Liver (tissue), 9 donors: ENCODE results near the gene VGF. TPM values are rescaled to one million over a fixed set of nuclear protein-coding genes. Genes with fewer than 3 reads are reported as not detected.

Experiments used
- DNase-seq: peaks from one replicate; pipeline ENCODE4 v3.0.0-alpha.2; 2017; ENCODE audit warnings: low spot score
- H3K27ac ChIP-seq, 2 donors: one replicate each; pipeline ENCODE4 v1.7.0; 2013; ENCODE audit warnings: inconsistent platforms in 2 of 2, low read length in 2 of 2, control low read depth in 1 of 2, low read depth in 1 of 2, mild to moderate bottlenecking in 1 of 2
- H3K27me3 ChIP-seq, 4 donors: one replicate each; pipeline versions ENCODE4 v1.6.1 to v1.7.0; 2013; ENCODE audit warnings: low read length in 3 of 4, inconsistent platforms in 1 of 4, mild to moderate bottlenecking in 1 of 4, moderate library complexity in 1 of 4; ENCODE audit not compliant: control insufficient read depth in 4 of 4, insufficient read depth in 4 of 4
- H3K36me3 ChIP-seq, 4 donors: one replicate each; pipeline versions ENCODE4 v1.6.1 to v1.7.0; 2013; ENCODE audit warnings: low read length in 3 of 4, mild to moderate bottlenecking in 3 of 4, low read depth in 1 of 4, moderate library complexity in 1 of 4; ENCODE audit not compliant: control insufficient read depth in 4 of 4, insufficient read depth in 3 of 4
- H3K4me1 ChIP-seq, 4 donors: one replicate each; pipeline versions ENCODE4 v1.6.1 to v1.7.0; 2013; ENCODE audit warnings: low read length in 3 of 4, mild to moderate bottlenecking in 3 of 4, moderate library complexity in 1 of 4; ENCODE audit not compliant: control insufficient read depth in 4 of 4, insufficient read depth in 4 of 4
- H3K4me3 ChIP-seq, 3 donors: one replicate each; pipeline versions ENCODE4 v1.6.1 to v1.7.0; 2013; ENCODE audit warnings: low read length in 3 of 3, control low read depth in 1 of 3, low read depth in 1 of 3, mild to moderate bottlenecking in 1 of 3
- H3K9ac ChIP-seq, 2 donors: one replicate each; pipeline ENCODE4 v1.7.0; 2013; ENCODE audit warnings: low read length in 2 of 2, mild to moderate bottlenecking in 2 of 2, moderate library complexity in 2 of 2, control low read depth in 1 of 2, low read depth in 1 of 2
- H3K9me3 ChIP-seq, 4 donors: one replicate each; pipeline versions ENCODE4 v1.6.1 to v1.7.0; 2013; ENCODE audit warnings: low read length in 3 of 4; ENCODE audit not compliant: control insufficient read depth in 4 of 4
- CTCF ChIP-seq: fragments of 150-350 bp; IDR thresholded peaks from 2 replicates; pipeline ENCODE4 v1.5.1; 2017; ENCODE audit warnings: improper control_type of control experiment, low read depth, low read length; ENCODE audit not compliant: missing input control
- EGR1 ChIP-seq, 2 donors: IDR thresholded peaks; 2 replicates each; pipeline ENCODE4 v1.6.1; 2016 to 2018; ENCODE audit warnings: antibody characterized with exemption in 2 of 2, low read depth in 2 of 2
- GABPA ChIP-seq, 2 donors: IDR thresholded peaks in 1 of 2; conservative IDR thresholded peaks in 1 of 2; 2 replicates each; pipeline ENCODE4 v1.6.1; 2016; ENCODE audit warnings: antibody characterized with exemption in 2 of 2, mild to moderate bottlenecking in 1 of 2, moderate library complexity in 1 of 2
- HNF4A ChIP-seq, 2 donors: conservative IDR thresholded peaks; 2 replicates each; pipeline ENCODE4 v1.6.1; 2016; ENCODE audit warnings: antibody characterized with exemption in 2 of 2, mild to moderate bottlenecking in 2 of 2
- HNF4G ChIP-seq: IDR thresholded peaks from 2 replicates; pipeline ENCODE4 v1.6.1; 2016; ENCODE audit warnings: antibody characterized with exemption
- JUND ChIP-seq, 2 donors: IDR thresholded peaks; 2 replicates each; pipeline ENCODE4 v1.6.1; 2016; ENCODE audit warnings: antibody characterized with exemption in 2 of 2
- MAX ChIP-seq: IDR thresholded peaks from 2 replicates; pipeline ENCODE4 v1.6.1; 2016; ENCODE audit warnings: antibody characterized with exemption
- NR2F2 ChIP-seq: IDR thresholded peaks from 2 replicates; pipeline ENCODE4 v1.6.1; 2016; ENCODE audit warnings: antibody characterized with exemption
- RAD21 ChIP-seq, 2 donors: IDR thresholded peaks; 2 replicates each; pipeline ENCODE4 v1.6.1; 2016; ENCODE audit warnings: antibody characterized with exemption in 2 of 2, mild to moderate bottlenecking in 2 of 2
- REST ChIP-seq: IDR thresholded peaks from 2 replicates; pipeline ENCODE4 v1.6.1; 2016; ENCODE audit warnings: antibody characterized with exemption, mild to moderate bottlenecking
- RXRA ChIP-seq, 2 donors: IDR thresholded peaks; 2 replicates each; pipeline ENCODE4 v1.6.1; 2017 to 2018; ENCODE audit warnings: antibody characterized with exemption in 2 of 2, mild to moderate bottlenecking in 1 of 2
- SP1 ChIP-seq: IDR thresholded peaks from 2 replicates; pipeline ENCODE4 v1.6.1; 2018; ENCODE audit warnings: antibody characterized with exemption, mild to moderate bottlenecking
- TAF1 ChIP-seq: conservative IDR thresholded peaks from 2 replicates; pipeline ENCODE4 v1.6.1; 2016; ENCODE audit warnings: antibody characterized with exemption, mild to moderate bottlenecking
- YY1 ChIP-seq: IDR thresholded peaks from 2 replicates; pipeline ENCODE4 v1.6.1; 2016; ENCODE audit warnings: antibody characterized with exemption, mild to moderate bottlenecking
- ZBTB33 ChIP-seq: IDR thresholded peaks from 2 replicates; pipeline ENCODE4 v1.6.1; 2016; ENCODE audit warnings: antibody characterized with exemption
- WGBS: extraction: QIAGEN DNeasy Blood & Tissue Kit; methylation state at CpG from one replicate; pipeline ENCODE4 v1.1.7; 2013; 5-methylcytosine and 5-hydroxymethylcytosine counted together
- polyA plus RNA-seq, 2 donors: library from polyadenylated mRNA; stranded (reverse) in 1 of 2; unstranded in 1 of 2; fragments of 200-250 nt in 1 of 2; fragments of >200 nt in 1 of 2; fragmentation: Nextera tagmentation in 1 of 2; extraction: Ambion mirVana in 1 of 2; gene quantifications; one replicate each; pipeline versions ENCODE4 v1.2.1 to v1.2.3, GENCODE V29; 2013 to 2015
- total RNA-seq, 2 donors: library from RNA; depleted of rRNA; stranded (reverse); fragments of >200 nt; gene quantifications; one replicate each; pipeline ENCODE4 v1.2.3, GENCODE V29; 2014
- donor health status: healthy.
- donor health status: healthy.
- donor health status: healthy.
- donor health status: healthy.
- donor health status: healthy.

VGF gene
- total and polyA plus RNA-seq, 4 donors: not detected

GRCh38 chr7:101127460-101128039 is 37.8 kb downstream of the VGF start:
- peaks cover 0 to 17% (median 12%) of the 10 kb centered on the region in 4 donors for H3K36me3 ChIP-seq
- TF ChIP-seq HNF4A (conservative IDR thresholded peaks at IDR 0.05) (no peak), HNF4G (no peak), CTCF (no peak), EGR1 (IDR thresholded peaks at IDR 0.05; ENCODE audit: low read depth in 2 of 2) (no peak), GABPA (IDR thresholded peaks at IDR 0.05 in 1 of 2, conservative IDR thresholded peaks at IDR 0.05 in 1 of 2) (no peak), SP1 (no peak), TAF1 (no peak), REST (no peak), ZBTB33 (no peak)
- peak overlapping the region; percentile 45 to 50 (median 47) for H3K4me3 ChIP-seq
- H3K9ac ChIP-seq: peak overlapping the region in 1 of 2 donors; percentile 88
- H3K4me1 ChIP-seq: peaks cover 19 to 50% (median 28%) of the 10 kb centered on the region in 4 donors
- 81% methylated on average over 3 of the region's 3 CpGs for WGBS
- H3K9me3 ChIP-seq: no peaks in the 10 kb centered on the region
- no peaks in the 10 kb centered on the region for H3K27me3 ChIP-seq
- no peak for DNase-seq
- peak overlapping the region; percentile 83 to 96 for H3K27ac ChIP-seq

GRCh38 chr7:101126651-101127459 is 38.5 kb downstream of the VGF start, which contains the start of gene SERPINE1:
Gene SERPINE1 (plus strand): TSS chr7:101127104. CDS start chr7:101128394, 1,290 bp downstream.
- Histone ChIP-seq H3K27me3 (no peaks in the 10 kb centered on the region), H3K9me3 (no peaks in the 10 kb centered on the region), H3K9ac (peak within 1 kb of the TSS in 1 of 2 donors; percentile 88), H3K4me1 (peaks cover 20 to 51% (median 30%) of the 10 kb centered on the region in 4 donors), H3K27ac (peak within 1 kb of the TSS; percentile 83 to 96), H3K36me3 (peaks cover 0 to 14% (median 7%) of the 10 kb centered on the region in 4 donors), H3K4me3 (peak within 1 kb of the TSS; percentile 45 to 50 (median 47))
- DNase-seq: peak; percentile 64
- 8% methylated on average over 22 of the region's 22 CpGs for WGBS
- TF ChIP-seq SP1: peak; percentile 96
- peak; percentile 42 for TF ChIP-seq CTCF
- TF ChIP-seq YY1: peak; percentile 91
- TF ChIP-seq EGR1 (IDR thresholded peaks at IDR 0.05; ENCODE audit: low read depth in 2 of 2): peak; percentile 89 to 93
- TF ChIP-seq RXRA (IDR thresholded peaks at IDR 0.05): peak; percentile 96 to 100
- peak; percentile 39 to 73 for TF ChIP-seq GABPA (IDR thresholded peaks at IDR 0.05 in 1 of 2, conservative IDR thresholded peaks at IDR 0.05 in 1 of 2)
- TF ChIP-seq MAX: peak; percentile 21
- TF ChIP-seq TAF1: peak; percentile 90
- TF ChIP-seq JUND (IDR thresholded peaks at IDR 0.05): peak; percentile 75 to 89
- TF ChIP-seq RAD21 (IDR thresholded peaks at IDR 0.05): peak; percentile 43 to 69
- TF ChIP-seq ZBTB33: peak; percentile 85
- TF ChIP-seq NR2F2: peak; percentile 100
- TF ChIP-seq HNF4G: peak; percentile 71
